Measurements from ENCODE around the gene ZNF688. TPM values are rescaled to one million over a fixed set of nuclear protein-coding genes. Genes with fewer than 3 reads are reported as not detected.
A peak's percentile ranks its signal among the peaks of the same experiment; 100 is the strongest.

ZNF688 gene
- total and polyA plus RNA-seq, 2 of the 13 experiments (the other 11 are each of a cell fraction or from before 2014, with no cell fraction given): 2.4 to 5.4 TPM

- TF ChIP-seq, protein P1, sequence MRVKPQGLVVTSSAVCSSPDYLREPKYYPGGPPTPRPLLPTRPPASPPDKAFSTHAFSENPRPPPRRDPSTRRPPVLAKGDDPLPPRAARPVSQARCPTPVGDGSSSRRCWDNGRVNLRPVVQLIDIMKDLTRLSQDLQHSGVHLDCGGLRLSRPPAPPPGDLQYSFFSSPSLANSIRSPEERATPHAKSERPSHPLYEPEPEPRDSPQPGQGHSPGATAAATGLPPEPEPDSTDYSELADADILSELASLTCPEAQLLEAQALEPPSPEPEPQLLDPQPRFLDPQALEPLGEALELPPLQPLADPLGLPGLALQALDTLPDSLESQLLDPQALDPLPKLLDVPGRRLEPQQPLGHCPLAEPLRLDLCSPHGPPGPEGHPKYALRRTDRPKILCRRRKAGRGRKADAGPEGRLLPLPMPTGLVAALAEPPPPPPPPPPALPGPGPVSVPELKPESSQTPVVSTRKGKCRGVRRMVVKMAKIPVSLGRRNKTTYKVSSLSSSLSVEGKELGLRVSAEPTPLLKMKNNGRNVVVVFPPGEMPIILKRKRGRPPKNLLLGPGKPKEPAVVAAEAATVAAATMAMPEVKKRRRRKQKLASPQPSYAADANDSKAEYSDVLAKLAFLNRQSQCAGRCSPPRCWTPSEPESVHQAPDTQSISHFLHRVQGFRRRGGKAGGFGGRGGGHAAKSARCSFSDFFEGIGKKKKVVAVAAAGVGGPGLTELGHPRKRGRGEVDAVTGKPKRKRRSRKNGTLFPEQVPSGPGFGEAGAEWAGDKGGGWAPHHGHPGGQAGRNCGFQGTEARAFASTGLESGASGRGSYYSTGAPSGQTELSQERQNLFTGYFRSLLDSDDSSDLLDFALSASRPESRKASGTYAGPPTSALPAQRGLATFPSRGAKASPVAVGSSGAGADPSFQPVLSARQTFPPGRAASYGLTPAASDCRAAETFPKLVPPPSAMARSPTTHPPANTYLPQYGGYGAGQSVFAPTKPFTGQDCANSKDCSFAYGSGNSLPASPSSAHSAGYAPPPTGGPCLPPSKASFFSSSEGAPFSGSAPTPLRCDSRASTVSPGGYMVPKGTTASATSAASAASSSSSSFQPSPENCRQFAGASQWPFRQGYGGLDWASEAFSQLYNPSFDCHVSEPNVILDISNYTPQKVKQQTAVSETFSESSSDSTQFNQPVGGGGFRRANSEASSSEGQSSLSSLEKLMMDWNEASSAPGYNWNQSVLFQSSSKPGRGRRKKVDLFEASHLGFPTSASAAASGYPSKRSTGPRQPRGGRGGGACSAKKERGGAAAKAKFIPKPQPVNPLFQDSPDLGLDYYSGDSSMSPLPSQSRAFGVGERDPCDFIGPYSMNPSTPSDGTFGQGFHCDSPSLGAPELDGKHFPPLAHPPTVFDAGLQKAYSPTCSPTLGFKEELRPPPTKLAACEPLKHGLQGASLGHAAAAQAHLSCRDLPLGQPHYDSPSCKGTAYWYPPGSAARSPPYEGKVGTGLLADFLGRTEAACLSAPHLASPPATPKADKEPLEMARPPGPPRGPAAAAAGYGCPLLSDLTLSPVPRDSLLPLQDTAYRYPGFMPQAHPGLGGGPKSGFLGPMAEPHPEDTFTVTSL (CRISPR knock-in tag; IDR thresholded peaks at IDR 0.05; ENCODE audit: borderline replicate concordance): no peak
- TF ChIP-seq ADNP (CRISPR knock-in tag; IDR thresholded peaks at IDR 0.05) (no peak), CHCHD3 (CRISPR knock-in tag; IDR thresholded peaks at IDR 0.05) (0 out of 2 replicates have a peak, but pooled peaks have one; percentile 63), HES4 (CRISPR knock-in tag; IDR thresholded peaks at IDR 0.05; ENCODE audit: borderline replicate concordance) (no peak)
Measured at GRCh38 chr16:30535106-30535776, 36.3 kb downstream of the ZNF688 start (continued).

All from HepG2 (cell line).